H1 (cell line): ENCODE measurements around the gene UGT2B17.

Experiments used
- CBX8 ChIP-seq: fragments of 300-800, 300-1000 bp; sonication (generic); IDR thresholded peaks from 2 replicates; pipeline ENCODE4 v1.7.1; 2016; ENCODE audit warnings: low read depth, low read length, borderline replicate concordance
- CTCF ChIP-seq, 3 experiments: IDR thresholded peaks; 1 replicate in 2 of 3; 2 replicates in 1 of 3; pipeline versions ENCODE4 v1.5.1 to v1.6.1; 2011; ENCODE audit warnings: low read length in 3 of 3, mild to moderate bottlenecking in 3 of 3, inconsistent platforms in 2 of 3, low read depth in 1 of 3, moderate library complexity in 1 of 3; ENCODE audit not compliant: insufficient read depth in 1 of 3; ENCODE audit errors: control extremely low read depth in 1 of 3

- no peak for TF ChIP-seq CTCF (IDR thresholded peaks at IDR 0.05; ENCODE audit: control extremely low read depth in 1 of 3, insufficient read depth in 1 of 3, low read depth in 1 of 3, low read length in 3 of 3)
- TF ChIP-seq CBX8 = no peak
Observed at GRCh38 chr4:68613752-68614151, 37.6 kb upstream of the UGT2B17 start.
